GM23338 (cell line): ENCODE results near the gene DSG2. TPM values are rescaled to one million over a fixed set of nuclear protein-coding genes. Genes with fewer than 3 reads are reported as not detected.

Source experiments
- ATAC-seq: fragments of 200-7000 bp; cut with Tn5 transposase; 3 replicates; pipeline ENCODE4 v1.9.1; 2020
- DNase-seq: peaks from one replicate; pipeline ENCODE4 v3.0.0-alpha.2; 2015; ENCODE audit warnings: low spot score
- H2AFZ ChIP-seq: fragments of 200-600 bp; sonication (generic); 2 replicates; pipeline ENCODE4 v1.8.0; 2016; ENCODE audit warnings: antibody characterized with exemption, mild to moderate bottlenecking, moderate library complexity
- H3F3A ChIP-seq: fragments of 200-600 bp; sonication (generic); replicated peaks from 2 replicates; pipeline ENCODE4 v1.8.0; 2017; ENCODE audit warnings: antibody characterized with exemption, mixed run types, low read depth
- H3K27ac ChIP-seq: fragments of 200-600 bp; sonication (generic); 2 replicates; pipeline ENCODE4 v1.6.1; 2016; ENCODE audit warnings: low read depth
- H3K27me3 ChIP-seq: fragments of 200-600 bp; sonication (generic); 2 replicates; pipeline ENCODE4 v1.8.0; 2016; ENCODE audit warnings: mild to moderate bottlenecking, mixed run types, moderate library complexity; ENCODE audit not compliant: insufficient read depth
- H3K36me3 ChIP-seq: fragments of 200-600 bp; sonication (generic); 2 replicates; pipeline ENCODE4 v1.8.0; 2016; ENCODE audit warnings: mild to moderate bottlenecking; ENCODE audit not compliant: insufficient read depth
- H3K4me1 ChIP-seq: fragments of 200-600 bp; sonication (generic); 2 replicates; pipeline ENCODE4 v1.8.0; 2016; ENCODE audit warnings: mild to moderate bottlenecking, moderate library complexity; ENCODE audit not compliant: insufficient read depth
- H3K4me2 ChIP-seq: fragments of 200-600 bp; sonication (generic); 2 replicates; pipeline ENCODE4 v1.7.1; 2017; ENCODE audit warnings: mixed run types
- H3K4me3 ChIP-seq: fragments of 200-600 bp; sonication (generic); 2 replicates; pipeline ENCODE4 v1.6.1; 2016; ENCODE audit warnings: mixed run types
- H3K79me2 ChIP-seq: fragments of 200-600 bp; sonication (generic); replicated peaks from 2 replicates; pipeline ENCODE4 v1.8.0; 2017; ENCODE audit warnings: mild to moderate bottlenecking; ENCODE audit not compliant: insufficient read depth
- H3K9me2 ChIP-seq: fragments of 200-600 bp; sonication (generic); 2 replicates; pipeline ENCODE4 v1.8.0; 2017; ENCODE audit not compliant: insufficient read depth
- H4K20me1 ChIP-seq: fragments of 200-600 bp; sonication (generic); replicated peaks from 2 replicates; pipeline ENCODE4 v1.8.0; 2017; ENCODE audit warnings: mild to moderate bottlenecking; ENCODE audit not compliant: insufficient read depth
- H3K27ac Mint-ChIP-seq: 2 replicates; pipeline ENCODE4 v1.8.0; 2020; ENCODE audit warnings: inconsistent platforms, mild to moderate bottlenecking, moderate library complexity, mixed read lengths
- H3K27me3 Mint-ChIP-seq: 3 replicates; pipeline ENCODE4 v1.8.0; 2022; ENCODE audit warnings: low read depth, mild to moderate bottlenecking, moderate library complexity, mixed read lengths, inconsistent platforms; ENCODE audit not compliant: insufficient read depth, poor library complexity
- H3K36me3 Mint-ChIP-seq: 3 replicates; pipeline ENCODE4 v1.8.0; 2021; ENCODE audit warnings: low read depth, mild to moderate bottlenecking, inconsistent platforms, moderate library complexity, mixed read lengths
- H3K4me1 Mint-ChIP-seq: 3 replicates; pipeline ENCODE4 v1.8.0; 2020; ENCODE audit warnings: mild to moderate bottlenecking, inconsistent platforms, mixed read lengths
- H3K4me3 Mint-ChIP-seq: 3 replicates; pipeline ENCODE4 v1.8.0; 2021; ENCODE audit warnings: moderate library complexity, mild to moderate bottlenecking, inconsistent platforms, mixed read lengths
- H3K9me3 Mint-ChIP-seq: 3 replicates; pipeline ENCODE4 v1.8.0; 2020; ENCODE audit warnings: moderate library complexity, mild to moderate bottlenecking, inconsistent platforms, mixed read lengths
- CREB1 ChIP-seq: fragments of 250-450 bp; sonication (Bioruptor Pico); IDR thresholded peaks from 2 replicates; pipeline ENCODE4 v1.5.0; 2020; ENCODE audit warnings: low read depth, mild to moderate bottlenecking, moderate library complexity
- EZH2 ChIP-seq: fragments of 200-600 bp; sonication (generic); IDR thresholded peaks from one replicate; pipeline ENCODE4 v1.8.0; 2017; ENCODE audit warnings: antibody characterized with exemption, mild to moderate bottlenecking, low read depth; ENCODE audit not compliant: unreplicated experiment
- JUNB ChIP-seq: IDR thresholded peaks from one replicate; pipeline ENCODE4 v1.6.1; 2016; ENCODE audit warnings: antibody characterized with exemption; ENCODE audit not compliant: unreplicated experiment
- NANOG ChIP-seq: IDR thresholded peaks from 2 replicates; pipeline ENCODE4 v1.6.1; 2016; ENCODE audit warnings: antibody characterized with exemption, borderline replicate concordance
- POLR2AphosphoS5 ChIP-seq: IDR thresholded peaks from 2 replicates; pipeline ENCODE4 v1.6.1; 2016; ENCODE audit warnings: antibody characterized with exemption, low read depth
- STAT1 ChIP-seq: IDR thresholded peaks from one replicate; pipeline ENCODE4 v1.6.1; 2016; ENCODE audit warnings: antibody characterized with exemption; ENCODE audit not compliant: unreplicated experiment
- ZNF331 ChIP-seq: fragments of 250-450 bp; sonication (Bioruptor Pico); IDR thresholded peaks from 2 replicates; pipeline ENCODE4 v1.5.0; 2020; ENCODE audit warnings: low read depth, mild to moderate bottlenecking, moderate library complexity
- long read RNA-seq: library from polyadenylated mRNA; unstranded; transcript quantifications from one replicate; pipeline ENCODE4 v2.0.0, GENCODE V29; 2020; ENCODE audit not compliant: unreplicated experiment
- polyA plus RNA-seq: library from polyadenylated mRNA; unstranded; fragments of >200 nt; fragmentation: Nextera tagmentation; extraction: Ambion mirVana; gene quantifications from 2 replicates; pipeline ENCODE4 v1.2.1, GENCODE V29; 2016
- total RNA-seq: library from RNA; depleted of rRNA; stranded (reverse); fragments of >200 nt; shearing (Covaris generic); gene quantifications from 2 replicates; pipeline ENCODE4 v1.2.3, GENCODE V29; 2014; rRNA removed
- TF ChIP-seq, protein P1 (sequence below): IDR thresholded peaks from 2 replicates; pipeline ENCODE4 v1.6.1; 2016; ENCODE audit warnings: antibody characterized with exemption
- TF ChIP-seq, protein P2 (sequence below), 2 experiments: fragments of 200-600 bp in 1 of 2; sonication (generic) in 1 of 2; conservative IDR thresholded peaks; 2 replicates each; pipeline versions ENCODE4 v1.5.1 to v1.6.1; 2016 to 2017; ENCODE audit warnings: antibody characterized with exemption in 2 of 2, low read depth in 2 of 2, mild to moderate bottlenecking in 2 of 2, moderate library complexity in 1 of 2
- TF ChIP-seq, protein P3 (sequence below): fragments of 250-450 bp; sonication (Bioruptor Pico); IDR thresholded peaks from 2 replicates; pipeline ENCODE4 v1.5.0; 2020; ENCODE audit warnings: mild to moderate bottlenecking, moderate library complexity

The DSG2 gene
- total RNA-seq (144 and 147 TPM in 2 replicates), polyA plus RNA-seq (41.2 and 44.7 TPM in 2 replicates)
- long read RNA-seq, full-length matches to known transcripts, result 2 of 10 reads
- long read RNA-seq, partial matches to known transcripts, result 4 of 10 reads
- long read RNA-seq, other reads (novel, unspliced or antisense), result 4 of 10 reads

DNA sequence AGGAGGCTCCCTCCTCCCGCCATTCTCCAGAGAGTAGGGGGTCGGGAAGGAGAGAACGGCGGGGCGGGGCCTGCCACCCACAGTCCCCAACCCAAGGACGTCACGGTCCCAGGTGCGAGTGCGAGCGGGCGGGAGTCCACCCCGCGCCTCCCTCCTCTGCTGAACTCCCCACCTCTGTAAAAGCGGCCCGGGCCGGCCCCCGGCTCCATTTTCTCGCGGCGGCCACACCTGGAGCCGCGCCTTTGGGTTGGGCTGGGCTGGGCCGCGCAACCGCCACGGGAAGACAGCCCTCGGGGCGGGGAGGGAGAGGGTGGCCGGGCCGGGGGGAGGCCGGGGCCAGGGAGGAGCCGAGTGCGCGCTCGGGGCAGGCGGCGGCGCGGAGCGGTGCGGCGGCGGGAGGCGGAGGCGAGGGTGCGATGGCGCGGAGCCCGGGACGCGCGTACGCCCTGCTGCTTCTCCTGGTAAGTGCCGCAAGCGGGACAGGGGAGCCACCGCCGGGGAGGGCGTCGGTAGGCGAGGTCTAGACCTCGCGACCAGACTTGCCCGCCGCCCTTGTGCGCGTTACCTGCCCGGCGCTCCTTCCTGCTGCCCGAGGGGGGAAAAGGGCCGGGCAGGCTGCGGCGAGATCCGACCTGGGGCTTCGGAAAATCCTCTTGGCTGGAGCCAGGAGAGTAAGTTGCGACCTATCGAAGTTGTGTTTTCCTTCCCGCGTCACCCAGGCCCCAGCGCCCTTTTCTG, at the start of gene DSG2:
Gene DSG2 (plus strand): TSS at position 342 of the 738 bp plus-strand sequence. CDS start 75 bp downstream, at position 417.
- no peaks in the 10 kb centered on the region; the same call in 1 of the 3 replicates for H3K9me3 Mint-ChIP-seq
- peaks cover 28% of the 10 kb centered on the region for H3K4me1 Mint-ChIP-seq
- Histone ChIP-seq H3K4me1 (peaks cover 34% of the 10 kb centered on the region), H3K27ac (peak within 1 kb of the TSS; percentile 95), H3F3A (0 out of 2 replicates have a peak, but pooled peaks cover 6% of the 10 kb centered on the region), H3K9me2 (no peaks in the 10 kb centered on the region), H3K4me3 (peak within 1 kb of the TSS; percentile 93), H3K27me3 (0 out of 2 replicates have a peak, but pooled peaks cover 6% of the 10 kb centered on the region), H3K36me3 (no peaks in the 10 kb centered on the region), H3K4me2 (peak within 1 kb of the TSS; percentile 91), H3K79me2 (peaks cover 46% of the 10 kb centered on the region), H2AFZ (peak within 1 kb of the TSS; percentile 95), H4K20me1 (peaks cover 24% of the 10 kb centered on the region)
- H3K4me3 Mint-ChIP-seq, result peak within 1 kb of the TSS; percentile 97
- H3K27ac Mint-ChIP-seq, result peak within 1 kb of the TSS; percentile 98
- DNase-seq (peak; percentile 90), ATAC-seq (peak; percentile 86)
- H3K27me3 Mint-ChIP-seq, result peaks cover 2% of the 10 kb centered on the region
- no peaks in the 10 kb centered on the region for H3K36me3 Mint-ChIP-seq
- TF ChIP-seq EZH2 (no peak), ZNF331 (no peak), POLR2AphosphoS5 (peak; percentile 45; the same call in 1 of the 2 replicates), CREB1 (peak; percentile 73), STAT1 (no peak), NANOG (no peak), JUNB (no peak)
- TF ChIP-seq, protein P1, sequence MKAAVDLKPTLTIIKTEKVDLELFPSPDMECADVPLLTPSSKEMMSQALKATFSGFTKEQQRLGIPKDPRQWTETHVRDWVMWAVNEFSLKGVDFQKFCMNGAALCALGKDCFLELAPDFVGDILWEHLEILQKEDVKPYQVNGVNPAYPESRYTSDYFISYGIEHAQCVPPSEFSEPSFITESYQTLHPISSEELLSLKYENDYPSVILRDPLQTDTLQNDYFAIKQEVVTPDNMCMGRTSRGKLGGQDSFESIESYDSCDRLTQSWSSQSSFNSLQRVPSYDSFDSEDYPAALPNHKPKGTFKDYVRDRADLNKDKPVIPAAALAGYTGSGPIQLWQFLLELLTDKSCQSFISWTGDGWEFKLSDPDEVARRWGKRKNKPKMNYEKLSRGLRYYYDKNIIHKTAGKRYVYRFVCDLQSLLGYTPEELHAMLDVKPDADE, result no peak
- TF ChIP-seq, protein P2, sequence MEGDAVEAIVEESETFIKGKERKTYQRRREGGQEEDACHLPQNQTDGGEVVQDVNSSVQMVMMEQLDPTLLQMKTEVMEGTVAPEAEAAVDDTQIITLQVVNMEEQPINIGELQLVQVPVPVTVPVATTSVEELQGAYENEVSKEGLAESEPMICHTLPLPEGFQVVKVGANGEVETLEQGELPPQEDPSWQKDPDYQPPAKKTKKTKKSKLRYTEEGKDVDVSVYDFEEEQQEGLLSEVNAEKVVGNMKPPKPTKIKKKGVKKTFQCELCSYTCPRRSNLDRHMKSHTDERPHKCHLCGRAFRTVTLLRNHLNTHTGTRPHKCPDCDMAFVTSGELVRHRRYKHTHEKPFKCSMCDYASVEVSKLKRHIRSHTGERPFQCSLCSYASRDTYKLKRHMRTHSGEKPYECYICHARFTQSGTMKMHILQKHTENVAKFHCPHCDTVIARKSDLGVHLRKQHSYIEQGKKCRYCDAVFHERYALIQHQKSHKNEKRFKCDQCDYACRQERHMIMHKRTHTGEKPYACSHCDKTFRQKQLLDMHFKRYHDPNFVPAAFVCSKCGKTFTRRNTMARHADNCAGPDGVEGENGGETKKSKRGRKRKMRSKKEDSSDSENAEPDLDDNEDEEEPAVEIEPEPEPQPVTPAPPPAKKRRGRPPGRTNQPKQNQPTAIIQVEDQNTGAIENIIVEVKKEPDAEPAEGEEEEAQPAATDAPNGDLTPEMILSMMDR (conservative IDR thresholded peaks at IDR 0.05; ENCODE audit: low read depth in 2 of 2), result peak in 1 of 2 experiments; percentile 25; a peak in 2 of 4 replicates
- TF ChIP-seq, protein P3, sequence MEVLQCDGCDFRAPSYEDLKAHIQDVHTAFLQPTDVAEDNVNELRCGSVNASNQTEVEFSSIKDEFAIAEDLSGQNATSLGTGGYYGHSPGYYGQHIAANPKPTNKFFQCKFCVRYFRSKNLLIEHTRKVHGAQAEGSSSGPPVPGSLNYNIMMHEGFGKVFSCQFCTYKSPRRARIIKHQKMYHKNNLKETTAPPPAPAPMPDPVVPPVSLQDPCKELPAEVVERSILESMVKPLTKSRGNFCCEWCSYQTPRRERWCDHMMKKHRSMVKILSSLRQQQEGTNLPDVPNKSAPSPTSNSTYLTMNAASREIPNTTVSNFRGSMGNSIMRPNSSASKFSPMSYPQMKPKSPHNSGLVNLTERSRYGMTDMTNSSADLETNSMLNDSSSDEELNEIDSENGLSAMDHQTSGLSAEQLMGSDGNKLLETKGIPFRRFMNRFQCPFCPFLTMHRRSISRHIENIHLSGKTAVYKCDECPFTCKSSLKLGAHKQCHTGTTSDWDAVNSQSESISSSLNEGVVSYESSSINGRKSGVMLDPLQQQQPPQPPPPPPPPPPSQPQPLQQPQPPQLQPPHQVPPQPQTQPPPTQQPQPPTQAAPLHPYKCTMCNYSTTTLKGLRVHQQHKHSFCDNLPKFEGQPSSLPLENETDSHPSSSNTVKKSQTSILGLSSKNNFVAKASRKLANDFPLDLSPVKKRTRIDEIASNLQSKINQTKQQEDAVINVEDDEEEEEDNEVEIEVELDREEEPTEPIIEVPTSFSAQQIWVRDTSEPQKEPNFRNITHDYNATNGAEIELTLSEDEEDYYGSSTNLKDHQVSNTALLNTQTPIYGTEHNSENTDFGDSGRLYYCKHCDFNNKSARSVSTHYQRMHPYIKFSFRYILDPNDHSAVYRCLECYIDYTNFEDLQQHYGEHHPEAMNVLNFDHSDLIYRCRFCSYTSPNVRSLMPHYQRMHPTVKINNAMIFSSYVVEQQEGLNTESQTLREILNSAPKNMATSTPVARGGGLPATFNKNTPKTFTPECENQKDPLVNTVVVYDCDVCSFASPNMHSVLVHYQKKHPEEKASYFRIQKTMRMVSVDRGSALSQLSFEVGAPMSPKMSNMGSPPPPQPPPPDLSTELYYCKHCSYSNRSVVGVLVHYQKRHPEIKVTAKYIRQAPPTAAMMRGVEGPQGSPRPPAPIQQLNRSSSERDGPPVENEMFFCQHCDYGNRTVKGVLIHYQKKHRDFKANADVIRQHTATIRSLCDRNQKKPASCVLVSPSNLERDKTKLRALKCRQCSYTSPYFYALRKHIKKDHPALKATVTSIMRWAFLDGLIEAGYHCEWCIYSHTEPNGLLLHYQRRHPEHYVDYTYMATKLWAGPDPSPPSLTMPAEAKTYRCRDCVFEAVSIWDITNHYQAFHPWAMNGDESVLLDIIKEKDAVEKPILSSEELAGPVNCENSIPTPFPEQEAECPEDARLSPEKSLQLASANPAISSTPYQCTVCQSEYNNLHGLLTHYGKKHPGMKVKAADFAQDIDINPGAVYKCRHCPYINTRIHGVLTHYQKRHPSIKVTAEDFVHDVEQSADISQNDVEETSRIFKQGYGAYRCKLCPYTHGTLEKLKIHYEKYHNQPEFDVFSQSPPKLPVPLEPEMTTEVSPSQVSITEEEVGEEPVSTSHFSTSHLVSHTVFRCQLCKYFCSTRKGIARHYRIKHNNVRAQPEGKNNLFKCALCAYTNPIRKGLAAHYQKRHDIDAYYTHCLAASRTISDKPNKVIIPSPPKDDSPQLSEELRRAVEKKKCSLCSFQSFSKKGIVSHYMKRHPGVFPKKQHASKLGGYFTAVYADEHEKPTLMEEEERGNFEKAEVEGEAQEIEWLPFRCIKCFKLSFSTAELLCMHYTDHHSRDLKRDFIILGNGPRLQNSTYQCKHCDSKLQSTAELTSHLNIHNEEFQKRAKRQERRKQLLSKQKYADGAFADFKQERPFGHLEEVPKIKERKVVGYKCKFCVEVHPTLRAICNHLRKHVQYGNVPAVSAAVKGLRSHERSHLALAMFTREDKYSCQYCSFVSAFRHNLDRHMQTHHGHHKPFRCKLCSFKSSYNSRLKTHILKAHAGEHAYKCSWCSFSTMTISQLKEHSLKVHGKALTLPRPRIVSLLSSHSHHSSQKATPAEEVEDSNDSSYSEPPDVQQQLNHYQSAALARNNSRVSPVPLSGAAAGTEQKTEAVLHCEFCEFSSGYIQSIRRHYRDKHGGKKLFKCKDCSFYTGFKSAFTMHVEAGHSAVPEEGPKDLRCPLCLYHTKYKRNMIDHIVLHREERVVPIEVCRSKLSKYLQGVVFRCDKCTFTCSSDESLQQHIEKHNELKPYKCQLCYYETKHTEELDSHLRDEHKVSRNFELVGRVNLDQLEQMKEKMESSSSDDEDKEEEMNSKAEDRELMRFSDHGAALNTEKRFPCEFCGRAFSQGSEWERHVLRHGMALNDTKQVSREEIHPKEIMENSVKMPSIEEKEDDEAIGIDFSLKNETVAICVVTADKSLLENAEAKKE (CRISPR knock-in tag), result no peak
